CD14-positive monocyte (primary cell): ENCODE data around the gene SLC27A1. TPM values are rescaled to one million over a fixed set of nuclear protein-coding genes. Genes with fewer than 3 reads are reported as not detected.

ENCODE experiments used
- DNase-seq, 3 donors: peaks; one replicate each; pipeline ENCODE4 v3.0.0-alpha.2; 2011 to 2022
- H2AFZ ChIP-seq: 2 replicates; pipeline ENCODE4 v1.6.0; 2012; ENCODE audit warnings: mild to moderate bottlenecking, low read depth, low read length, inconsistent platforms; ENCODE audit not compliant: insufficient read depth, poor library complexity, severe bottlenecking
- H3K27ac ChIP-seq, 2 donors: 1 replicate in 1 of 2; 2 replicates in 1 of 2; pipeline ENCODE4 v1.5.1; 2012 to 2013; ENCODE audit warnings: low read length in 2 of 2, control low read depth in 1 of 2, inconsistent platforms in 1 of 2, low read depth in 1 of 2, mild to moderate bottlenecking in 1 of 2
- H3K27me3 ChIP-seq, 2 donors: one replicate each; pipeline versions ENCODE4 v1.6.0 to v1.6.1; 2011 to 2013; ENCODE audit warnings: low read length in 2 of 2; ENCODE audit not compliant: control insufficient read depth in 2 of 2, insufficient read depth in 2 of 2
- H3K36me3 ChIP-seq, 2 donors: replicated peaks in 1 of 2; 1 replicate in 1 of 2; 2 replicates in 1 of 2; pipeline versions ENCODE4 v1.5.1 to v1.6.1; 2012 to 2013; ENCODE audit warnings: low read length in 2 of 2, control low read depth in 1 of 2, inconsistent platforms in 1 of 2, mild to moderate bottlenecking in 1 of 2; ENCODE audit not compliant: insufficient read depth in 2 of 2, control insufficient read depth in 1 of 2
- H3K4me1 ChIP-seq, 2 donors: 1 replicate in 1 of 2; 2 replicates in 1 of 2; pipeline versions ENCODE4 v1.5.1 to v1.6.1; 2012 to 2013; ENCODE audit warnings: low read length in 2 of 2, control low read depth in 1 of 2, inconsistent platforms in 1 of 2, mild to moderate bottlenecking in 1 of 2, moderate library complexity in 1 of 2; ENCODE audit not compliant: insufficient read depth in 2 of 2, control insufficient read depth in 1 of 2
- H3K4me2 ChIP-seq: replicated peaks from 2 replicates; pipeline ENCODE3; 2012; ENCODE audit warnings: low read length, moderate library complexity, mild to moderate bottlenecking; ENCODE audit not compliant: poor library complexity, severe bottlenecking; ENCODE audit errors: extremely low read depth
- H3K4me3 ChIP-seq, 3 experiments: fragments of 200-600 bp in 1 of 3; sonication (generic) in 1 of 3; replicated peaks in 1 of 3; 1 replicate in 2 of 3; 2 replicates in 1 of 3; pipeline ENCODE4 v1.5.1; 2011 to 2013; ENCODE audit warnings: low read length in 3 of 3, mild to moderate bottlenecking in 3 of 3, control low read depth in 2 of 3, low read depth in 2 of 3, inconsistent platforms in 1 of 3, moderate library complexity in 1 of 3
- H3K79me2 ChIP-seq: 2 replicates; pipeline ENCODE4 v1.6.0; 2012; ENCODE audit warnings: mild to moderate bottlenecking, control low read depth, inconsistent platforms, low read length, moderate library complexity; ENCODE audit not compliant: insufficient read depth
- H3K9ac ChIP-seq: 2 replicates; pipeline ENCODE4 v1.6.0; 2017; ENCODE audit warnings: low read length, mild to moderate bottlenecking; ENCODE audit not compliant: insufficient read depth, poor library complexity, severe bottlenecking
- H3K9me3 ChIP-seq, 2 donors: replicated peaks in 1 of 2; 1 replicate in 1 of 2; 2 replicates in 1 of 2; pipeline versions ENCODE4 v1.5.1 to v1.6.1; 2012 to 2013; ENCODE audit warnings: low read length in 2 of 2, control low read depth in 1 of 2; ENCODE audit not compliant: control insufficient read depth in 1 of 2, insufficient read depth in 1 of 2
- H4K20me1 ChIP-seq: 2 replicates; pipeline ENCODE4 v1.6.0; 2012; ENCODE audit warnings: mild to moderate bottlenecking, low read length, control low read depth, moderate library complexity; ENCODE audit not compliant: insufficient read depth
- H3K27ac Mint-ChIP-seq, 7 donors: one replicate each; pipeline ENCODE4 v1.8.0; 2020; ENCODE audit warnings: mild to moderate bottlenecking in 7 of 7, mixed read lengths in 7 of 7, moderate library complexity in 6 of 7, inconsistent platforms in 2 of 7
- H3K27me3 Mint-ChIP-seq, 3 donors: one replicate each; pipeline ENCODE4 v1.8.0; 2021 to 2022; ENCODE audit warnings: low read depth in 3 of 3, mild to moderate bottlenecking in 3 of 3, mixed read lengths in 3 of 3, moderate library complexity in 3 of 3, inconsistent platforms in 1 of 3
- H3K36me3 Mint-ChIP-seq, 2 donors: one replicate each; pipeline ENCODE4 v1.8.0; 2020; ENCODE audit warnings: mixed read lengths in 2 of 2, inconsistent platforms in 1 of 2, mild to moderate bottlenecking in 1 of 2
- H3K4me1 Mint-ChIP-seq: one replicate; pipeline ENCODE4 v1.8.0; 2020; ENCODE audit warnings: mild to moderate bottlenecking, mixed read lengths
- H3K4me3 Mint-ChIP-seq, 2 donors: one replicate each; pipeline ENCODE4 v1.8.0; 2020; ENCODE audit warnings: mild to moderate bottlenecking in 2 of 2, mixed read lengths in 2 of 2, moderate library complexity in 1 of 2
- H3K9me3 Mint-ChIP-seq, 7 donors: one replicate each; pipeline ENCODE4 v1.8.0; 2020 to 2022; ENCODE audit warnings: mixed read lengths in 7 of 7, mild to moderate bottlenecking in 6 of 7, moderate library complexity in 6 of 7, inconsistent platforms in 2 of 7
- WGBS: methylation state at CpG from one replicate; pipeline ENCODE4 v1.1.5; 2013; ENCODE audit warnings: missing lambda C conversion rate; ENCODE audit not compliant: insufficient coverage; 5-methylcytosine and 5-hydroxymethylcytosine counted together
- intact Hi-C, 2 donors: fragments of 100-400 bp; cut with micrococcal nuclease; formaldehyde crosslinking; loops; one replicate each; pipeline versions ENCODE4 v1.15.0 to v1.15.1; 2023
- polyA plus RNA-seq, 3 donors: library from polyadenylated mRNA; depleted of rRNA in 1 of 3; unstranded in 2 of 3; stranded (reverse) in 1 of 3; fragments of 300-500 nt in 2 of 3; fragments of >200 nt in 1 of 3; fragmentation: Illumina TruSeq in 2 of 3; gene quantifications; 1 replicate in 2 of 3; 2 replicates in 1 of 3; pipeline ENCODE4 v1.2.3, GENCODE V29; 2012 to 2021
- TF ChIP-seq, protein P1 (sequence below): fragments of 200-600 bp; IDR thresholded peaks from one replicate; pipeline ENCODE4 v1.8.0; 2022; ENCODE audit warnings: antibody characterized with exemption, mild to moderate bottlenecking

The SLC27A1 gene
- polyA plus RNA-seq, 3 donors, result 27.1 to 36.5 (median 27.6) TPM

DNA sequence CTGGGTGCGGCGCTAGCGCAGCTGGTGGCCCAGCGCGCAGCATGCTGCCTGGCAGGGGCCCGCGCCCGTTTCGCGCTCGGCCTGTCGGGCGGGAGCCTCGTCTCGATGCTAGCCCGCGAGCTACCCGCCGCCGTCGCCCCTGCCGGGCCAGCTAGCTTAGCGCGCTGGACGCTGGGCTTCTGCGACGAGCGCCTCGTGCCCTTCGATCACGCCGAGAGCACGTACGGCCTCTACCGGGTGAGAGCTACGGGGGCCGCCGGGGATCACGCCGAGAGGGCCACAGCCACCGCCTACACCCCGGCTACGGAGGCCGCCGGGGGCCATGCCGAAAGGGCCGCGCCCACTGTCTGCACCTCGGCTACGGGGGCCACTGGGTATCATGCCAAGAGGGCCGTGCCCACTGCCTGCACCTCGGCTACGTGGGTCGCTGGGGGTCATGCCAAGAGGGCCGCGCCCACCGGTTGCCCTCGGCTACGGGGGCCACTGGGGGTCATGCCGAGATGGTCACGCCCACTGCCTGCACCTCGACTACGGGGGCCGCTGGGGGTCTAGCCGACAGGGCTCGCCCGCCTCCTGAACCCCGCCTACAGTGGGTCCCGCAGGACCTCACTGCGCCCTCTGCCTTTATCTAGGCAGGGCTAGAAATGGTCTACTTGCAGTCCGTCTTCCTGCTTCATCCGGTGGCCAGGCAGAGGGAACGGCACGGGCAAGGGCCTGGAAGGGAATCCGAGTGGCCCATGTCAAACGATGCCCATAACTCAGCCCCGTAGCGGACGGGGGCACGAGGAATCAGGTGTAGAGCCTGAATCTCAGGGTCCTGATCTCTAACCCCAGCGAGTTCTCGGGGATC, 41.6 kb downstream of the SLC27A1 start:
- peaks cover 50% of the 10 kb centered on the region for H3K4me1 Mint-ChIP-seq
- H3K27ac ChIP-seq, result peak overlapping the region; percentile 75 to 91
- H3K9me3 ChIP-seq, result peaks cover 1 to 2% of the 10 kb centered on the region in 2 donors
- H3K9me3 Mint-ChIP-seq, result peaks cover 0 to 7% (median 3%) of the 10 kb centered on the region in 7 donors
- intact Hi-C loops, result loop anchor here (5.0 kb wide), 1 partner anchor 45 kb away; the partner anchor contains the start of gene COLGALT1 (in 2 of the 2)
- under 1% methylated on average over 82 of the region's 82 CpGs for WGBS
- peaks cover 18 to 35% of the 10 kb centered on the region in 2 donors for H3K36me3 Mint-ChIP-seq
- peak overlapping the region; percentile 96 for H3K9ac ChIP-seq
- TF ChIP-seq, protein P1, sequence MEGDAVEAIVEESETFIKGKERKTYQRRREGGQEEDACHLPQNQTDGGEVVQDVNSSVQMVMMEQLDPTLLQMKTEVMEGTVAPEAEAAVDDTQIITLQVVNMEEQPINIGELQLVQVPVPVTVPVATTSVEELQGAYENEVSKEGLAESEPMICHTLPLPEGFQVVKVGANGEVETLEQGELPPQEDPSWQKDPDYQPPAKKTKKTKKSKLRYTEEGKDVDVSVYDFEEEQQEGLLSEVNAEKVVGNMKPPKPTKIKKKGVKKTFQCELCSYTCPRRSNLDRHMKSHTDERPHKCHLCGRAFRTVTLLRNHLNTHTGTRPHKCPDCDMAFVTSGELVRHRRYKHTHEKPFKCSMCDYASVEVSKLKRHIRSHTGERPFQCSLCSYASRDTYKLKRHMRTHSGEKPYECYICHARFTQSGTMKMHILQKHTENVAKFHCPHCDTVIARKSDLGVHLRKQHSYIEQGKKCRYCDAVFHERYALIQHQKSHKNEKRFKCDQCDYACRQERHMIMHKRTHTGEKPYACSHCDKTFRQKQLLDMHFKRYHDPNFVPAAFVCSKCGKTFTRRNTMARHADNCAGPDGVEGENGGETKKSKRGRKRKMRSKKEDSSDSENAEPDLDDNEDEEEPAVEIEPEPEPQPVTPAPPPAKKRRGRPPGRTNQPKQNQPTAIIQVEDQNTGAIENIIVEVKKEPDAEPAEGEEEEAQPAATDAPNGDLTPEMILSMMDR, result no peak
- peaks cover 0 to 1% (median 0%) of the 10 kb centered on the region in 3 donors for H3K27me3 Mint-ChIP-seq
- peaks cover 41% of the 10 kb centered on the region for H4K20me1 ChIP-seq
- H3K4me3 Mint-ChIP-seq, result peak overlapping the region; percentile 95 to 99
- peak overlapping the region; percentile 64 to 97 (median 66) for H3K4me3 ChIP-seq
- peak; percentile 59 to 79 (median 77) for DNase-seq
- peak overlapping the region; percentile 81 to 96 (median 92) for H3K27ac Mint-ChIP-seq
- H2AFZ ChIP-seq, result peak overlapping the region; percentile 85
- peaks cover 10 to 27% of the 10 kb centered on the region in 2 donors for H3K36me3 ChIP-seq
- no peaks in the 10 kb centered on the region for H3K27me3 ChIP-seq
- peaks cover 29 to 52% of the 10 kb centered on the region in 2 donors for H3K4me1 ChIP-seq
- H3K79me2 ChIP-seq, result peaks cover 84% of the 10 kb centered on the region
- peak overlapping the region; percentile 99 for H3K4me2 ChIP-seq

DNA sequence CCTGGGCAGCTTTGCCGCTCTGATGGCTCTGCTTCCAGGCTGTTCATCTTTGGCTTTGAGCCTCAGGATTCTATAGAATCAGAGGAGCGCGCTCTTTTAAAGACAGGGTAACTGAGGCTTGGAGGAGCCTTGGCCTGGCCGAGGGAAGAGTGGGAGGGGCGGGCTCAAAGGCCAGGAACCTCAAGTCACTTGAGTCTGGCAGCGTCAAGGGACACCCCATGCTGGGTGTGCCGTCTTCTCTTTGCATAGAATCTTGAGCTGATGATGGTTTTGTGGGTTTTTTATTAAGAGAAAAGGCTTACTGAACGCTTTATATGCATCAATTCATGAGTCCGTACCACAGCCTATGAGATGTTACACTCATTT, 42.2 kb downstream of the SLC27A1 start:
- H4K20me1 ChIP-seq, result peaks cover 37% of the 10 kb centered on the region
- no peak for DNase-seq
- H3K36me3 Mint-ChIP-seq, result peaks cover 24 to 40% of the 10 kb centered on the region in 2 donors
- peaks cover 49% of the 10 kb centered on the region for H3K4me1 Mint-ChIP-seq
- TF ChIP-seq, protein P1, result no peak
- H3K27ac ChIP-seq, result peak overlapping the region; percentile 75 to 91
- peaks cover 7 to 8% of the 10 kb centered on the region in 2 donors for H3K9me3 ChIP-seq
- H3K36me3 ChIP-seq, result peaks cover 16 to 33% of the 10 kb centered on the region in 2 donors
- peak overlapping the region; percentile 85 for H2AFZ ChIP-seq
- no peaks in the 10 kb centered on the region for H3K27me3 ChIP-seq
- H3K27me3 Mint-ChIP-seq, result peaks cover 0 to 1% (median 0%) of the 10 kb centered on the region in 3 donors
- H3K9ac ChIP-seq, result peak overlapping the region; percentile 96
- intact Hi-C loops, result loop anchor here (5.0 kb wide), 1 partner anchor 45 kb away; the partner anchor contains the start of gene COLGALT1 (in 2 of the 2)
- peak overlapping the region; percentile 64 to 97 (median 66) for H3K4me3 ChIP-seq
- peak overlapping the region; percentile 99 for H3K4me2 ChIP-seq
- peaks cover 5 to 13% (median 10%) of the 10 kb centered on the region in 7 donors for H3K9me3 Mint-ChIP-seq
- WGBS, result 21% methylated on average over 5 of the region's 9 CpGs
- H3K27ac Mint-ChIP-seq, result peak overlapping the region; percentile 81 to 95 (median 92)
- peak overlapping the region; percentile 95 to 99 for H3K4me3 Mint-ChIP-seq
- H3K79me2 ChIP-seq, result peaks cover 85% of the 10 kb centered on the region
- peaks cover 29 to 52% of the 10 kb centered on the region in 2 donors for H3K4me1 ChIP-seq
